Left cardiac atrium (tissue), 4 donors: ENCODE measurements around the gene BAZ2A. TPM values are rescaled to one million over a fixed set of nuclear protein-coding genes. Genes with fewer than 3 reads are reported as not detected.

Source experiments
- ATAC-seq, 2 donors: fragments of 200-7000 bp; cut with Tn5 transposase; one replicate each; pipeline ENCODE4 v1.9.1; 2020; ENCODE audit warnings: mild to moderate bottlenecking in 2 of 2, moderate library complexity in 2 of 2
- DNase-seq: peaks from one replicate; pipeline ENCODE4 v3.0.0-alpha.2; 2020
- intact Hi-C, 2 donors: fragments of 100-400 bp; cut with DNase I; formaldehyde crosslinking; loops; one replicate each; pipeline versions ENCODE4 v1.14.1 to v1.15.1; 2022 to 2023
- total RNA-seq, 2 donors: library from RNA; stranded (reverse); fragmentation: NEBNext Ultra II Directional; extraction: Animal tissue kit (Norgen Biotek cat#: 25700); gene quantifications; one replicate each; pipeline ENCODE4 v1.2.1, GENCODE V29; 2021
- donor health status: DM: no; HTN: yes; CAD: no.
- donor health status: DM: no; HTN: yes; CAD: no; lungs with severe emphysema.
- donor health status: DM: yes; HTN: yes; CAD: no.
- donor health status: Dilated cardiomyopathy.

The BAZ2A gene
- total RNA-seq, 2 donors from 2014 or later, result 38.3 to 54.1 TPM

DNA sequence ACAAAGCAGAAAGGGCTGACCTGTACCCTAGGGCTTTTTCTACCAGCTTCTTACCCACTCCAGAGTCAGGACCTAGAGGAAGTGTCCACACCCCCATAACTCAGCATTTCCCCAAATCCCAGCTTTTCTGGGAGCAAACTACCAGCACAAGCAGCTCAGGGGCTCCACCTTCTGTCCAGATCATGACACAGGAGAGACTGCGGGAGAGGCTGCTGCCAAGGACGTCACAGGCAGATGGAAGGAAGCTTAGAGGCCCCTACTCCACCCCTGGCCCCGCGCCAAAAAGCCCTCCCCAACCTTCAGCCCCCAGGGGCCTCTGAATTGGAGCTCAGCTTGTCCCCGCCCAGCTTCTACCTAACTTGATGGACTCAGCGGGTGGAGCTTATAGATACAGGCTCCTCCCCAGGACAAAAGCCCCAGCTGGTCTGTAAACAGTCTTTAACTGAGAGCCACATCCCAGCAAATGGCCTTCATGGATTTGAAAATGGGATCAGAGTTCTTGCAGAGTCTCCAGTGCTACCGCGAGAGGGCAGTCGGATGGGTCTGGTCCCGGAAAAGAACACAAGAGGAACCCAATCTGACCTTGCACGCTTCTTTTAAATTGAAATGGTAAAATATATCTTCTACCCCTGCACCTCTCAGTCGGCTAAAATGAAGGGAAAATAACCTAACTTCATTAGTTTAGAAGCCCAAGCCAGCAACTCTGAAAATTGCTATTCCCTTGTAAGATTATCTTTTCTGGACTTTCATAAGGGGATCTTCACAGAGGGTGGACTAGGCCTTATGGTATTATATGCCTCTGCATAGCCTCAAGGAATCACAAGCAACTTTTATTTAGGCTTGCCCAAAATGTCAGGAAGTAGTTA is 6.8 kb upstream of the BAZ2A start:
- intact Hi-C loops, result no loop called here

DNA sequence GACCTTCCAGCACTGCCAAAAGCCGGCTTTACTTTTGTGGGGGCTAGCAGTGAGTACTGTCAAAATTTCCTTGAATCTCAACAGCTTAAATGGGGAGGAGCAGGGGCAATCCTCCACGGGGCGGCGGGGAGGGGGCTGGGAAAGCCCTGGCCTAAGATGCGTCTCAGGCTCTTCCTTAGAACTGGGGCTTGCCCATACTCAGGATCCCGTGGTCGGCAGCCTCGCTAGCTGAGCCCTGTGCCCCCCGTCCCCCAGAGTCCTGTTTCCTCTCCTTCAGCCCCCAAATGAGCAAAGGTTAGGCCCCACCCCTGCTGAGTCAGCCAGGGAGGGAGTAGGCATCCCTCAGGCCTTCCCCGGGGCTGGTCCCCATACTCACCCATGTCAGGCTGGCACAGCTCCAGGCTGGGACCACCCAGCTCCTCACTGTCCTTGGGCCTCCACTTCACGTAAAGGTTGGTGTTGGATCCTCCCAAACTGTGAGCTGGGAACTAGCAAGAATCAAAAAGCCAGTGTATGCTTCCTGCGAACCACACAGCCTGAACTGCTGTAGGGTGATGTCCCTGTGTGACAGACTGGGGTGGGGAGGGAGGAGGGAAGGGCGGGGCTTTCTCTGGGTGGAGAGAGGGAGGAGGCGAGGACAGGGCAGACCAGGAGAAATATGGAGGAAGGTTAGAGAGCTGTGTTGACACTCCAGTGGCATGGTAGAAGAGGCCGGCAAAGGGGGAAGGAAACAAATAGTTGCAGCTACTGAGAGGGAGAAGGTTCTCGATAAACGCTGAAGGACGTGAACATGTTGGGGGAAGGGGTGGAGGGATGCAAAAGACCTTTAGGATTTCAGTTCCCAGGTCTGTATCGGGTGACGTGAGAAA is 5.9 kb upstream of the BAZ2A start:
- DNase-seq (peak; percentile 88), ATAC-seq (peak; percentile 85 to 87)
- intact Hi-C loops, result no loop called here

More for the DNA sequence above, 6.8 kb upstream of the BAZ2A start:
- peak; percentile 99 for DNase-seq
- ATAC-seq, result peak; percentile 83 to 85

- intact Hi-C loops, result loop anchor here in 1 of 2 donors (5.0 kb wide), 1 partner anchor 113 kb away; the partner anchor contains the start of gene RBMS2
- DNase-seq (peak; percentile 72), ATAC-seq (peak; percentile 38 to 47)
Observed at GRCh38 chr12:56634837-56635791, 5.0 kb upstream of the BAZ2A start.

DNA sequence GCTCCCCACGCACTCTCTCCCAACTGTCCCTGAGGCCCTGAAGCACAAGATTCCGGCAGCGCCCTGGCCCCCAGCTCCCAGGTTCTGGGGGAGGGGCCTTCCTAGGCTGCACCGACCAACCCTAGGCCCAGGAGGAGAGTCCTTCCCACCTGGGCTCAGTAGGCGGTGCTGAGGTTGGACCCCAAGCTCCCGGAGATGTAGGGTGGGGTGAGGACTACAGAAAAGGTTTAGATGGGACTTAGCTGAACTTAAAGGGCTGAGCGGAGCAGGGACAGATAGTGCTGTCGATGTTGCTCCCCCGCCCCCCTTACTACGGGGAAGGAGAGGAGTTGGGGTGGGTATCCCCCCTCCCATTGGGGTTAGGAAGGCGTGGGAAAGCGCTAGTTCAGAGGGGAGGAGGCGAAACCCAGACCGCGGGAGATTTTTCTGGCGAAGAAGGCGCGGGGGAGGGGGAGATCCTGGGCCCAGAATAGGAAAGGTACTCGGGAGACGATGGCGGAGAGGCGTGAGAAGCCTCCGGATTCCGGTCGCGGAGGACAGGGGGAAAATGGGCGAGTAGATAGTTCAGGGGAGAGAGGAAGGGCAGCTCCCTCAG is 4.2 kb upstream of the BAZ2A start:
- intact Hi-C loops, result loop anchor here in 1 of 2 donors (5.0 kb wide), 1 partner anchor 112 kb away; the partner anchor contains the start of gene RBMS2
- peak; percentile 40 for DNase-seq
- ATAC-seq, result no peak

DNA sequence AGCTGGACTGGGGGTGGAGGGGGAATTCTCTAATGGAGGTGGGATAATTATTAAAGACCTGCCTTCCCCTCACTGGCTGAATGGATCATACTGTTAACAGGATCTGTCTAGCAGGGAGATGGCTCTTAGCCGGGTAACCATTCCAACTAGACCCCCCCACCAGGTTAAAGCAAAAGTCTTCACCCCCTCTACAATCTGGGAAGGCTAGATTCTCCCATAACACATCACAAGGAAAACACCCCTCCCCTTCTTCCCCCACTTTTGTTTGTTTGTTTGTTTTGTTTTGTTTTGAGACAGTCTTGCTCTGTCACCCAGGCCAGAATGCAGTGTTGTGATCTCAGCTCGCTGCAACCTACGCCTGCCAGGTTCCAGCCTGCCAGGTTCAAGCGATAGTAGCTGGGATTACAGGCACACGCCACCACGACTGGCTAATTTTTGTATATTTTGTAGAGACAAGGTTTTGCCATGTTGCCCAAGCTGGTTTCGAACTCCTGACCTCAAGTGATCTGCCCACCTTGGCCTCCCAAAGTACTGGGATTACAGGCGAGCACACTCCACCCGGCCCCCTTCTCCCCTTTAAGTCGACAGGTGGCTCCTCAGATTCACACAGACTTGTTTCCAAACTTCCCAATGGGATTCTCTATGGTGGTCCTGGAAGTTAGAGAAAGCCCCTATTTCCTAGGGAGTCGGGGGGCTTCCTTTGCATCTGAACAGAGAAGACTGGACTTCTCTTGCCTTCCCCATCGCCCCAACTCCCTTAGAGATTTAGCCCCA is 3.5 kb upstream of the BAZ2A start:
- no peak for ATAC-seq
- DNase-seq, result no peak
- intact Hi-C loops, result loop anchor here in 1 of 2 donors (5.0 kb wide), 1 partner anchor 111 kb away; the partner anchor contains the start of gene RBMS2

DNA sequence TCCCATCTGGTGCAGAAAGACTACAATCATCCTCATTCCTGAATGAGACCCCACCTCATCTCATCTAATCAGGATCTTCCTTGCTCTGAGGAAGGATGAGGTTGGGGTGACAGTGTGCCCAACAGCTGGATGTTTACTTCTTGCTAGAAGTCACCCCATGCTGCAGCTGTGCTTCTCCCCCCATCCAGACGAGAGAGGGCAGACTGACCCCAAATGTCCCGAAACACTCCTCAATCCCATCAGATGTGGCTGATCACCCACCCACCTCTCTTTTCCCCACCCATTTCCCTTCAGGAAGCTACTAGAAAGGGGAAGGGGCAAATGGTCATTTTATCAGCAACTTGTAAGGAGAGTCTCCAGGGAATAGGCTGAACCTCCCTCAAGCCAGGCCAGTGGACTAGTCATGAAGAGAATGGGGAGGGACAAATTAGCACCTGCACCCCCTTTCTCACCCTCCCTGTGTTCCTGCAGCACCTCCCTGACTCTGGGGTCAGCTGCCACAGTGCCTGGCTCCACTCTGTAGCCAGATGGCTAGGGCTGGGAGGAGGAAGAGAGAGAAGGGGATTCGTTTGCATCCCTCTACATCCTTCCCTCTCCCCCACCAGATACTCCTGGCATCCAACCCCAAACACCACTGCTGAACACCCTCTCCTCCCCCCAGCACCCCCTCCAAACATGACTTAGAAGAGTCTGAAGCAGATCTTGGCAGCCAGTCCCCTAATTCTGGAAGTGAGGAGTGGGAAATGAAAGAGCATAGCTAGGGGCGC is 2.8 kb upstream of the BAZ2A start:
- DNase-seq (no peak), ATAC-seq (no peak)
- intact Hi-C loops, result loop anchor here in 1 of 2 donors (5.0 kb wide), 1 partner anchor 111 kb away; the partner anchor contains the start of gene RBMS2

DNA sequence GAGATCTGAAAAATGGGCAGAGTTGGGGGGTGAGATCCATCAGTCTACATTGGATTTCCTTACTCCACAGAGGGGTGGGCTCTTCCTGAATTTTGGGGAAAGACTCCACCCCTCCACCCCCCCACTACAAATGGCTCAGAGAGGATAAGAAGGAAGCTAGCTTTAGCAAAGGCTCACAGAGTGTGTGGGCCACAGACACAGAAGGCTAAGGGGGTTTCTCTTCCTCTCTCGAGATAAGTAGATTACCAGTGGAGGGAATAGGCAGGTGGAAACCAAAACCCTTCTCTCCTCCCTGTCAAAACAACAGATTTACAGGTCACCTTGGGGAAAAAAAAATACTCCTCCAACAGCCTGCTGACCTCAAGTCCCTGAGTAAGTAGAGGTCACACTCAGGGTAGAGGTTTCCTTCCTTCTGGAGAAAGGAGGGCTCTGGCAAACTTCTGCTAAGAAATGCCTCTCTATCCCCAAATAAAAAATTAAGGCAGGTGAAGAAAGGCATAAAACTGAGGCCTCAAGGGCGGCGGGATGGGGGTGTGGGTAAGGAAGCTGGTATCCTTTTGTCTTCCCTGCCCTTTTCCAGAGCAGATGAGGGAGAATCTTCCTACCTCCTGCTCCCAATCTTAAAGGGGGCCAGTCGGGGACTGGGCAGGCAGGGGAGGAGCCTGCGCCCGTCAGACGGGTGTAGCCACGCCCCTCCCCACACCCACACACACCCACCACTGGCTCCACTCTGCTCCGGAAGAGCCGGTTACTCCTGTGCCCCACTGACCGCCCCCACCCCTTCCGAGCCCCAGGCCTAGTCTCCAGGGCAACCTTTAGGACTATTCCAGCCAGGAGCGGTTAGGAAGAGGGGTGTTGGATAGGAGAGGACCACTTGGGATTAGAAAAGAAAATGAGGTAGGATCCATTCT is 1.9 kb upstream of the BAZ2A start:
- ATAC-seq, result peak; percentile 13 to 14
- DNase-seq, result peak; percentile 82
- intact Hi-C loops, result loop anchor here in 1 of 2 donors (5.0 kb wide), 1 partner anchor 110 kb away; the partner anchor contains the start of gene RBMS2

GRCh38 chr12:56629459-56630179 is 507 bp downstream of the BAZ2A start:
- ATAC-seq (peak; percentile 41 to 55), DNase-seq (peak; percentile 46)
- intact Hi-C loops, result loop anchor here in 1 of 2 donors (5.0 kb wide), 1 partner anchor 107 kb away; the partner anchor contains the start of gene RBMS2

DNA sequence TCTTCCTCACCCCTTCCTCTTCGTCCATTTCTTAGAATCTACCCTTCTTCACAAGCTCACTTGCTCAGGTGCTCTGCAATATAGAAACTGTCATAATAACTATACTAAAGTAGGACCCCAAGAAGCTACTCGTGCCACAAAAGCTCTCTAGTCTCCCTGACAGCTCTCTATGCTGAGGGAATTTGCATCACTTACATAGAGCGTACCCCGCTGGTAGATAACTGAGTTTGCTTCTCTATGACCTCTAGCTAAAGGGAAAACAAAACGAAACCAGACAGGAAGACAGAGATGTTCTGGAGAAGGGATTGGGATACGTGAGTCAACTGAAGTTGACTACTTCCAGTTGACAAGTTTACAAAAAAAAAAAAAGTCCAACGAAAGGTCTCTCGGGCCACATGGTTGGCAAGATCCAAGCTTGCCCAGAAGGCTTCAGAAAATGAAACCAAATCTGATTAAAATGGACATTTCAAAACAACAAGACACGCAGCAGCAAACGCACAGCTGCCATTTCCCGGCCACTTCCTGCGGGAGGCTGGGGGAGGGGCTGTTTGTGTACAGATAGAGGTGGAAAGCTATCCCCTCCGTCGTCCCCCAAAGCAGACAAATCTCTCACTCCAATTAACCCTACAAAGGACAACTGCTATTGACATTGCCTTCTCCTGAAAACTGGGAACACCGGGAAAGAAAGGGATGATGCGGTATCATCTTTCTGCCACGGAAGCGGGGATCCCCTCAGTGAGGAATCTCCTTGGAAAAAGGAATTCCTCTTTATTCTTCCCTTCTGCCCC is 1.3 kb downstream of the BAZ2A start:
- DNase-seq (peak; percentile 76), ATAC-seq (peak; percentile 22 to 38)
- intact Hi-C loops, result no loop called here

DNA sequence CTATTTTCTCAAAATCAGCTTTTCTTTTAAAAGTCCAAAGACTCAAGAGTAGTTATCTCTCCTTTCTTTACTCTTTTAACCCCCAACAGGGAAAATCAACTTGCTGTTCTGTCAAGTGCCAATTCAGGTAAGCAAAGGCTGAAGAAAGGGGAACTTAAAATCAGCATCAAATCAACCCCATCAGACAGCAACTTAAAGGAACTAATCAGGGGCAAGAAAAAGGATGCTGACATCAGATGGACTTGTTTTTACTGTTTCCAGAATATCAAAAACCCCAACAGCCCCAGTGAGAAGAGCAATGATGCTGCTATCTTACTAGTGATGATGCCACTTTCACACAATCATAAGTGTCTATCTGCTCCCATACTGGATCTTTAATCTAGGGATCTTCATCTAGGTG is 3.4 kb downstream of the BAZ2A start:
- ATAC-seq (no peak), DNase-seq (no peak)
- intact Hi-C loops, result no loop called here

- DNase-seq (no peak), ATAC-seq (no peak)
- intact Hi-C loops, result no loop called here
Observed at GRCh38 chr12:56622535-56622934, 7.6 kb downstream of the BAZ2A start.

DNA sequence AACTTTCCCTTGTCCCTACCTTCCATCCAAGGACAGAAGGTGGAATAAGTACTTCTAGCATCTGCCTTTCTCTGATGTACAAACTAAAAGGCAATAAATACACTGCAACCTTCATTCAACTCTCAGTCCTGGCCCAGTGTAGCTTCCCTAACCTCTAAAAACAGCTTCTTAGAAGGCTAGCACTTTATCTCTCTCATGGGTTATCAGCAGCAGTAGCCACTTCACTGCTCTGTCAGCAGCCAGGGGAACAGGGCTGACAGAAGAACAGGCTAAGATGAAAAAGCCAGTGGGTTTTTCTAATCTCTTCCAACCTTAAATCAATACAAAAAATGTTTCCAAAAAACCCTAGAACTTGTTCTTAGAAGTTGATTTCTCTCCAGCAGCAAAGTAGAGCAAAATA is 13.2 kb downstream of the BAZ2A start:
- intact Hi-C loops, result no loop called here
- DNase-seq (no peak), ATAC-seq (peak; percentile 57 to 75)

- ATAC-seq (peak; percentile 47 to 77), DNase-seq (no peak)
- intact Hi-C loops, result no loop called here
Observed at GRCh38 chr12:56616244-56616643, 13.9 kb downstream of the BAZ2A start.

GRCh38 chr12:56614627-56615026 is 15.5 kb downstream of the BAZ2A start:
- DNase-seq, result no peak
- intact Hi-C loops, result no loop called here
- no peak for ATAC-seq
